Measurements from ENCODE around the gene STAG3. TPM values are rescaled to one million over a fixed set of nuclear protein-coding genes. Genes with fewer than 3 reads are reported as not detected.

The STAG3 gene
- total RNA-seq, 1 donor from 2014 or later = 11.0 TPM

DNA sequence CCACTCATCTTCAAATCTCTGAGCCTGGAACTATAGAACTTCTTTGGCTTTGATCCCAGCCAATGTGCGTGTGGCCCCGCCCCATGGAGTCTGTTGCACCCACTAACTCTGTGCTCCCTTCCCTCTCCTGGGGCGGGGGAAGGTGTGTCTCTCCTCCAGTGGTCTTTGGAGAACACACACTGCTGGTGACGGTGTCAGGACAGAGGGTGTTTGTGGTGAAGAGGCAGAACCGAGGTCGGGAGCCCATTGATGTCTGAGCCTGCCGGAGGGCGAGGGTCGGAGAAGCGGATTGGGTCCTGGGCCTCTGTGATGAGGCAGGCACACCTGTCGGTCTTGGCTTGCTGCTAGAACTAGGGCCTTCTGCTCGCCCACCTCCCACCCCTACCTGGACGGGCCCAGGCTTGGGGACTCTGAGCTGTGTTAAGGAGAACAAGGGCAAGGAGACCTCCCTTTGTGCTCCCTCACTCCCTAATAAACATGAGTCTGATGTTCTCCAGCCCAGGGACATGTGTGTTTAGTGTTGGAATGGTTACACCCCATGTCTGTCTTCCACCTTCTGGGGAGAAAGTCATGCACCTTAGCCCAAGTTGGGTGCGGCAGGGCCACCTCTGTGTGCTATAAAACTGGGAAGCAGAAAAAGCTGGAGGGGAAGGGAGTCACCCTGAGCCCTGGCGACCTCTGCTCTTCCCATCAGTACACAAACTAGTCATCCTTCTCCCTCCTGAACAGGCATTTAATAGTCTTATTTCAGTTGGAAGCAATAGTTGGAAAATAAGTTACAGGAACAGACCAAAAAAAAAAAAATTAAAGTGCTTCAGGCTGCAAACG, 23.8 kb upstream of the STAG3 start:
- ATAC-seq (no peak), DNase-seq (ENCODE audit: low spot score) (no peak)
- intact Hi-C loops (cut with DNase I) = no loop called here

DNA sequence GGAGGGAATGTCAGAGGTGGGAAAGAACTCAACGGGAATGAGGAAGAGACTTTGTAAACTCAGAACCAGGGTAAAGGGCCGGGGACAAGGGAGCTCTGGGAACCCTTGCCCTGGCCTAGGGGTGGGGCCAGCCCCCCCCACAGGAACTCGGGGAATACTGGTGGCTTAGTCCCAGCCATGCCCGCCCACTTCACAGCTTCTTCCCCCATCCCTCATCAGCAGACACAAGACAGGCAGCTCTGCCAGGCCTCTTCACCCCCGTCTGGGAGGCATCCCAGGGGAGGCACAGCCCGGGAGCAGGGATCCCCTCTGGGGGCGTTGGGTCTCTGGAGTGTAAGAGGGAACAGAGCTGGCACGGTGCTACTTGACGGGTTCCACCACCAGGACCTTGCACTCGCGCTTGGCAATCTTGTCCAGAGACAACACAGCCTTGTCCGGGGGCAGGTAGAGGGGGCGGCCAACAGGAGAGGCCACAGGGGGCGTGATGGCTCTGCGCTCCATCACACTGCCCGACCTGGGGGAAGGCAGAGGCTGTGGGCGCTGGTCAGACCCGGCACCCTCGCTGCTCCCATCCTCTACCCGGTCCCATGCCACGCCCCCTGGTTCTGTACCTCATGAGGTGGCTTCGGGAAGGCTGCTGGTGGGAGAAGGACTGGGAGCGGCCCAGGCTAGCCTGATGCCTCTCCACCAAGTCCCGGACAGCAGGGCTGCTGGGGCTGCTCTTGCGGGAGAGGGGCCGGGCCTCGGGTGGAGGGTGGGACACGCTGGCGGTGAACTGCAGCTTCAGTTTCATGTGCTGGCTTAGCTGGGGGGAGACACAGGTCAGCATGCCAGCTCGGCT, 22.8 kb upstream of the STAG3 start:
- intact Hi-C loops (cut with DNase I) = no loop called here
- no peak for DNase-seq (ENCODE audit: low spot score)
- ATAC-seq = no peak

DNA sequence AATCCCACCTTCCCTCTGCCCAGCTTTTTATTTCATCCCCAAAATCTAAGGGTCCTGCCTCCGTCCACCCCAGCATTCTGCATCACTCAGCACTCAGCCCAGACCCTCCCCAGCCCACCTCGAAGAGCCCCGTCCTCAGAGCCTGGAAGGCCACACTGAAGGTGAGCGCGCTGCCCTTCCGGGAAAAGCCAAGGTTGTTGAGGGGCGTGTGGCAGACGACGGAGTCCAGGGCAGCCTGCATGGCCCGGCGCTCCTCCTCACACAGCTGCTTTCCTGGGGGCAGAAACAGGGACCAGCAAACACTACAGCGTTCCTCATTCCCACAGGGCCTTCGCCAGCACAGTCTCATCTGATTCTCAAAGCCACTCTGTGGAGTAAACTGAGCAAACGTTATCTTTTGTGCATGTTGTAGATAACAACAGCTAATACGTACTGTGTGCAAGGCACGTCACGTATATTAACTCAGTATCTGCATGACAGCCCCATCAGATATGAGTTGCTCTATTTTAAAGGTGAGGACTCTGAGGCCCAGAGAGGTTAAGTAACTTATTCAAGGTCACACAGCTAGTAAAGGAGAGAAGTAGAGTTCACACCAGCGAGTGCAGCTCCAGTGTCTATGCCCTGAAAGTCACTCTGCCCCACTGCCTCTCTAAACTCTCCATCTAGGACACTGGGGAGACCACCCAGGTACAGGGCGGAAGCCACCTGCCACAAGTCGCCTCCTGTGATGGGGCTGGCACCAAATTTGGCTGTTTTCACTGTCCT, 22.0 kb upstream of the STAG3 start:
- DNase-seq (ENCODE audit: low spot score) = no peak
- intact Hi-C loops (cut with DNase I) = no loop called here

DNA sequence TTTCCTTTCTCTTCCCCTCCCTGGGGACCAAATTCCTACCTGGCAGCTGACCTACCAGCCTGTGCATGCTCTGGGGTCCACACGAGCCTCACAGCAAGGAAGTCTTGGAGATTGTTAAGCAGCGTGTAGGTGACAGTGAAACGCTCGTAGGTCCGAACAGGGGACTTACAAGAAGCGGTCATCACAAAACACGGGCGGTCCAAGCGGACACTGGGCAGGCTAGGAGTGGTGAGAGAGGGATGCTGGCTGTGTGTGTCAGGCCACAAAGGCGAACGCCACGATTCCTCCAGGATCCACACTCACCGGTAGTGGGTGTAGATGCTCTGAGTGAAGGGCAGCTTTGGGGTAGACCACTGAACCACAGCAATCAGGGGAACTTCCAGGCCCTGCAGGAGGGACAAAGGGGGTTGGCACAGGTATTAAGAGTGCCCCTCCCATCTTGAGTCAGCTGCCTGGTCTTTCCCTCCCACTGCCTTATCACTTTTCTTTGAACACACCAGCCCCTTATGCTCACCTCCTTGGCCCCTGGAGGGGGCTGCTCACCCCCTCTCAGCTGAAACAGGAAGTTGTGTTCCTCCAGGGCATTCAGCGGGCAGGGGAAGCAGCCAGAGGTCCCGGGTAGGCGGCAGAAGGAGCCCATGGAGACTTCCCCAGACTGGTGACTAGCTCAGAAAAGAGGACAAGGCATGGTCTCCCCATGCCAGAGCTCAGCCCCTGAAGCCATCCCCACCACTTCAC, 21.2 kb upstream of the STAG3 start:
- ATAC-seq (no peak), DNase-seq (ENCODE audit: low spot score) (no peak)
- intact Hi-C loops (cut with DNase I) = no loop called here

More for the DNA sequence above, 22.0 kb upstream of the STAG3 start:
- ATAC-seq = no peak

DNA sequence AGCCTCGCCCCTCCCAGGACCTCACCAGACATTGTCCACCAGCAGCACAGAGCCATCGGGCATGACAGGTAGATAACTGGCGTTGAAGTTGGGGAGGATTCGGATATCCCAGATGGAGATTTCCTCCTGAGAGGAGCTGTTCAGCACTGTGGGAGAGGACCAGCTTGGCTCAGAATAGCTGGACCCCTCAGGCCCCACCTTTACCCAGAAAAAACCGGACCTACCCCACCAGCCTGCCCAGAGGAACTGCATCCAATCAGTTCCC, 20.7 kb upstream of the STAG3 start:
- ATAC-seq = no peak
- intact Hi-C loops (cut with DNase I) = no loop called here
- no peak for DNase-seq (ENCODE audit: low spot score)

DNA sequence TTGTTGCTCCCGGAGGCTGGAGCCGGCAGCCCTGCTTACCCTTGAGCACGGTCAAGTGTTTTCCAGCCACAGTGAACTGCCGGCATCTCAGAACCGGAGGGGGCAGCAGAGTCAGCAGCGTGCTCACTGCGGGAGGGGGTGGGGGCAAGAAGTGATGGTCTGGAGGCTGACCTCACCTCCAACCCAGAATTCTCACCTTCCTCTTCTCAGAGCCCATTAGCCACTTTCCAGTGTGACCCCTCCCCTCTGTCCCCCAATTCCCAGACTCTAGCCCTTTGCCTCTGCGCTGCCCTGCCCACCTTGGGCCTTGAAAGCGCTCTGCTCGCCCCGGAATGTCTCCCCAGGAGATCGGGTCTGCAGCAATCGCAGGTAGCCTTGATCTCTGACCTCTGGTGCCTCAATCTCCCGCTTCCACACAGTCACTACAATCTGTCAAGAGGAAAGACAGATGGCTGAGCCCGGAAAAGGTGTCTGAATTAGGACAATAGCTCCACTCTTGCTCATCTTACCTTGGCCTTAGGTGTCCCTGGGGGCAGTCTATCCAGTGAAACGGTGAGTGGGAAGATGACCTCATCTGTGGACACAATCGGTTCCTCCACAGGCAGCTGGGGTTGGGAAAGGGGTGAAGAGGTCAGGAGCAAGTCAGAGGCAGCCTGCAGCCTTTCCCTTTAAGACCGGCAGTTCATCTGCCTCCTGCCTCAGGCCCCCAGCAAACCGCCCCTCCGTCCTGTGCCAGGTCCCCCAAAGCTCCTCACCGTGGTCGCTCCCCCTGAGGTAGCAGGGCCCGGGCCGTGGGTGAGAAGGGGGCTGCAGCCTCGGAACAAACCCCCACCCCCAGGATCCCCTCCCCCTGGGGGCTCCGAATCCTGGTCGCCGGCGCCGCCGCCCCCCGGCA, 20.1 kb upstream of the STAG3 start:
- DNase-seq (ENCODE audit: low spot score) (no peak), ATAC-seq (no peak)
- intact Hi-C loops (cut with DNase I) = no loop called here

DNA sequence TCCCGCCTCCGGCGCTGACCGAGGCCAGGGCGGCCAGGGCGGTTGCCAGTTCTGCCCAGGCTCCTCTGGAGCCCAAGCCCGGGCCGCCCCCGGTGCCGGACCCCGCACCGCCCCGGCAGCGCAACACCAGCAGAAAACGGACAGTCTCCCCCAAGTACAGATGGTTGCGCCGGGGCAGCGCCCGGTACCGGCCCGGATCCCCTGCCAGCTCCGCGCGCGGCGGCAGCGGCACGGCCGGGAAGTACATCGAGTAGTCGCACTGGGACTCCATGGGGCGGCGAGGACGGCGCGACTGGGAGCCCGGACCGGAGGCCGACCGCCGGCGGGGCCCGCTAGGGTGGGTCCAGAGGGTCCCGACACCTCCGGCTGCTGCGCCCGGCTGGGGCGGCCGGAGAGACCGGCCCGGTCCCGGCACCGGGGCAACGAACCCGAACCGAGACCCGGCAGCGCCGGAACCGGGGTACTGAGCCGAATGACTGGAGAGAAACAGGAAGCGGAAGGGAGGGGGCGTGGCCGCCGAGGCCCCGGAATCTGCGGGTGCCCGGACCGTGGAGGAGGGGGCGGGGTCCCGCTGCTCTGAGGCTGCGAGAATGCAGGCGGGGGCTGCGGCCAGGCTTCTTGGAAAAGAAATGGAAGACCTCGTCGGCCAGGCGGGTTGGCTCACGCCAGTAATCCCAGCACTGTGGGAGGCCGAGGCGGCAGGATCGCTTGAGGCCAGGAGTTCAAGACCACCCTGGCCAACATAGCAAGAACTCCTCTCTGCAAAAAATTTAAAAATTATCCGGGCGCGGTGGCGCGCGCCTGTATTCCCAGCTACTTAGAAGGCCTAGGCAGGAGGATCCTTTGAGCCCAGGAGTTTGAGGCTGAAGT, 19.3 kb upstream of the STAG3 start, which contains the start of gene TRAPPC14:
TSS of gene TRAPPC14 (minus strand) at position 495 of the 870 bp plus-strand sequence. CDS start at position 271, 224 bp downstream.
- DNase-seq (ENCODE audit: low spot score) (peak; percentile 97), ATAC-seq (peak; percentile 93)
- intact Hi-C loops (cut with DNase I) = no loop called here

DNA sequence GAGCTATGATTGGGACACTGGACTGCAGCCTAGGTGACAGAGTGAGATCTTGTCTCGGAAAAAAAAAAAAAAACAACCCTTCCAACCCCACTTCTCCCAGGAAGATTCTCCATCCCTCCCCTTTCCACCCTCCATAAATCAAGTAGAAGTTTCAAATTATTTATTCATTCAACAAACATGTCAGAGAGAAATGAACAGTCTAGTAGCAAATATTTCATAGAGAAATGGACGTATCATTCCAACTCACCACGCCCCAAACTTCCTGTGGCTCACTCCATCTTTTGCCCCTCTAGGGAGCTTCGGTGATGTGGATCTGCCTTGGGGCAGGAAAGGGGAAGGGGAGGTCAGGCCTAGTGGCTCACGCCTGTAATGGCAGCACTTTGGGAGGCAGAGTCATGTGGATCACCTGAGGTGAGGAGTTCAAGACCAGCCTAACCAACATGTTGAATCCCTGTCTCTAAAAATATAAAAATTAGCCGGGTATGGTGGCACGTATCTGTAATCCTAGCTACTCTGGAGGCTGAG, 18.6 kb upstream of the STAG3 start:
- no peak for ATAC-seq
- DNase-seq (ENCODE audit: low spot score) = no peak
- intact Hi-C loops (cut with DNase I) = no loop called here

DNA sequence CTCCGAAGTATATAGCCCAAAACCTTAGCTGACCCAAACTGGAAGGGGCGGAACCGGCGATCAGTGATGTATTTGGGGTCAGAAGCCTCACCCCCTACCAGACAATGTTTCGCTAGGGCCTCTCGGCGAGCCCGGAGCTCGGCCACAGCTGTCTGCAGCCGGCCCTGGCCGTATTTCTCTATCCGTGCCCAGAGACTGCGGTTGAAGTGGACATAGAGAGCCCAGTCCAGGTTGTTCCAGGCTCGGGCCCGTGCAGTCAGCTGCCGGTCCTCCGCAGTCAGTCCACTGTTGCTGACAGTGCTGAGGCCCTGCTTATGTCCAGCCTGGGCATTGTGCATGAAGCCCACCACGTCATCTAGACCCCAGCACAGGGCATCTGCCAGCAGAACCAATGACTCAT, 17.7 kb upstream of the STAG3 start:
- ATAC-seq = no peak
- intact Hi-C loops (cut with DNase I) = no loop called here
- DNase-seq (ENCODE audit: low spot score) = no peak

DNA sequence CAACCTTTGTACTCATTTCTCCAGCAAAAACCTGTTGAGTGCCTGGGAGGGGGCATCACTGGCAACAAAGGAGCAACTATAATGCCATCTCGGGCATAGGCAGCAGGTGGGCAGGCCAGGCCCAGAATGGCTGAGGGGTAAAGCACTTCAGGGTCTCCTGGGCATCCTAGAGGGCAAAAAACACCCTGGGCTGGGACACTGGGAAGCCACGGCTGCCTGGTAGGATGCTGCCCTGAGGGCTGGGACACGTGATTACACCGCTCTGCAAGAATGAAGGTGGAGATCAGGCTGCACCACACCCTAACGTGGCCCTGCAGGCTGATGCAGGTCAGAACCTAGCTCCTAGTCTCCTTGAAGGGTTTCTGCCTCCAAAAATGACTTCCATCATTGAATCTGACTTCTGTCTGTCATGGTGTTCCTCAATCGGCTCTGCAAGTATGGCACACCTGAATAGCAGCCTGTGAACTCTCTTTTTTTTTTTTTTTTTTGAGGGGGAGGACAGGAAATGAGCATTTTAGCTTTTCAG, 14.6 kb upstream of the STAG3 start:
- no peak for ATAC-seq
- intact Hi-C loops (cut with DNase I) = no loop called here
- no peak for DNase-seq (ENCODE audit: low spot score)

DNA sequence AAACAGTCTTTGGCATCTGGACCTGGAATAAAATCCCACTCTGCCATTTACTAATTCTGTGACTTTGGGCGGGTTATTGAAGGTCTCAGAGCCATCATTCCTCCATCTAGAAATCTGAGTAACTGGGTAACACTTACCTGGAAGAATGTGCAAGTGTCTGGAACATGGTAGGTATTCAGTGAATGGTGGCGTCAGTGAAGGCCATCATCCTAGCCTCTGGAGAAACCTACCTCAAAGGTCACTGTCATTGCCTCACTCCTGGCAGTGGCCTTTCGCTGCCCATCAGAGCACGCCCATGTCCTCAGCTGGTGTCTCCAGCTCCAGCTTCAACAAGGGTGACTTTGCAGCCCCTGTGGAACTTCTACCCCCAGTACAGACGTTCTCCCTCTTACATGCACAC, 13.8 kb upstream of the STAG3 start:
- intact Hi-C loops (cut with DNase I) = no loop called here
- ATAC-seq (no peak), DNase-seq (ENCODE audit: low spot score) (no peak)

DNA sequence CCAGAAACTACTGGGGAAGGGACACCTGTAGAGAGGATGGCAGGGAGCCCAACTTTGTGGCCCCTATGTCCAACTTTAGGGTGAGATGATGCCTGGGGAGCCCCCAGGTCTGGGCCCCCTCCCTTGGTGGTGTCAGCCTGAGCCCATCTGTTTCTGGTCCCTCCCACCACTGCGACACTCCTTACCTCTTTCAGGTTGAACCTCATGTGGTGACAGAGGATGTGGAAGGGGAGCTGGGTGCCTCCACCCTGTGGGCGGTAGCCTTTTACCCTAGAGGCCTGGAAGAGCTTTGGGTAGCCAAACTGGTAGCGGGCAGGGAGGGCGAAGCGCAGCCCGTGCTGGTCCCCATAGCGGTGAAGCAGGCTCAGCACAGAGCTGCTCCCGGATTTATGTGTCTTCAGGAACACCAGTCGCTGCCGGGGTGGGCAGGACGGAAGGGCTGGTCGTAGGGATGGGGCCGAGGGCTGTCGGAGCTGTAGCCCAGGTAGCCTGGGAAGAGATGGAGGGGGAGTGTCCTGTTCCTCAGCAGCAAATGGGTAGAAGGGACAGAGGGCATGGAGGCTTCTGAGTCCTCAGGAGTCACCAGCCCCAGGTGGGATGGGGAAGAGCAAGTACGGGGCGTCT, 11.3 kb upstream of the STAG3 start:
- intact Hi-C loops (cut with DNase I) = no loop called here
- DNase-seq (ENCODE audit: low spot score) = no peak
- ATAC-seq = no peak

DNA sequence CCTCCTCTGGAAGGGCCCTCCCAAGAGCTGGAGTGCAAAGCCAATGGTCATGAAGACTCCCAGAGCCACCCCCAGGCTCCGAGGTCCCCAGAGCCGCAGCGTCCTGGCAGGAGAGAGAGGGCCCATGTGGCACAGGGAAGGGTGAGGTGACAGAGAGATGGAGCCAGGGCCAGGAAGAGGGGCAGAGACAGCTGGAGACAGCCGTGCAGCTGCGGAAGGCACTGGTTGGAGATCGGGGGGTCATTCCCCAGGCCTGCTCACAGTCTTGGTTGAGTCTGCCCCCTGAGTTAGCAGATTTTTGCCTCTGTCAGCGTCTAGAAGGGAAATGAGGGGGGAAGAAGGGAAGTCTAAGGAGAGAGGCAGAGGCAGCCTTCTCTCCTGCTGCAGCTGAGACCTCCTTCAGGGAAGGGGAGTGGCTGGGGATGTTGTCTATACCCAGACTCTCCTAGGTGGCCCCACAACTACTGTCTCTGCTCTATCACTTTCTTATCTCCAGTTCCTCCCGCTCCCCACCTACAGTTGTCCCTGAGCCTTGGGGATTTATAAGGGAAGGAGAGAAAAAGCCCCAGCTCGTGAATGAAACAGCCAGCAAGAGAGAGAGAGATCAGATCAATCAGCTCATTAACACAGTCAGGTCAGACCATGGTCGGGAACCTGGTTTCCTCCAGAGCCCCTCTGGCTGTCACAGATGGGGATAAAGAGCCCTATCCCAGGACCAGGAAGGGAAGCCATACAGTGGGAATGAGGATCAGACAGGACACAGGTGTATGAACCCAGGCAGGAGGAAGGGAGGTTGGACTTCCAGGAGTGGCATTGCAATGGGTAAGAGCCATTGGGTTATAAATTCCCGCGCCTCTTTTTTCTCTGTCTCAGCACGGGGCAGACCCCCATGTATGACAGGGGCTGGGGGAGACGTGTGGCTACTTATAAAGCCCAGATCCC, 10.5 kb upstream of the STAG3 start:
- ATAC-seq (no peak), DNase-seq (ENCODE audit: low spot score) (no peak)
- intact Hi-C loops (cut with DNase I) = no loop called here

DNA sequence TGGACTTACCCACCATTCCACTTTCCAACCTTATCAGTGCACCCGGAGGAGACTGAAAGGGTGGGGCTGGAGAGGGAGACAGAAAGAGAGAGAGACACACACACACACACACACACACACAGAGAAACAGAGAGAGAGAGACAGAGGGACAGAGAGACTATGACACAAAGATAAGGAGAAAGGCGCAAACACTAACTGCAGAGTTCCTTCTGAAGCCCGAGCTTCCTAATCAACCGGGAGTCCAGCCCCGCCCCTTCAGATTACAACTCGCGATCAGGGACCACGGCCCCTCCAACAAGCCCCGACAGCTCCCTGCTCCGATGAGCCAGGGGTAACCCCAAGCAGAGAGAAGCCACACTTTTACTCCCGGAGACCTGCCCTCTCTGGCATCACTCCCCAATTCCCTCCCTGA, 9.8 kb upstream of the STAG3 start:
- intact Hi-C loops (cut with DNase I) = no loop called here
- no peak for DNase-seq (ENCODE audit: low spot score)

DNA sequence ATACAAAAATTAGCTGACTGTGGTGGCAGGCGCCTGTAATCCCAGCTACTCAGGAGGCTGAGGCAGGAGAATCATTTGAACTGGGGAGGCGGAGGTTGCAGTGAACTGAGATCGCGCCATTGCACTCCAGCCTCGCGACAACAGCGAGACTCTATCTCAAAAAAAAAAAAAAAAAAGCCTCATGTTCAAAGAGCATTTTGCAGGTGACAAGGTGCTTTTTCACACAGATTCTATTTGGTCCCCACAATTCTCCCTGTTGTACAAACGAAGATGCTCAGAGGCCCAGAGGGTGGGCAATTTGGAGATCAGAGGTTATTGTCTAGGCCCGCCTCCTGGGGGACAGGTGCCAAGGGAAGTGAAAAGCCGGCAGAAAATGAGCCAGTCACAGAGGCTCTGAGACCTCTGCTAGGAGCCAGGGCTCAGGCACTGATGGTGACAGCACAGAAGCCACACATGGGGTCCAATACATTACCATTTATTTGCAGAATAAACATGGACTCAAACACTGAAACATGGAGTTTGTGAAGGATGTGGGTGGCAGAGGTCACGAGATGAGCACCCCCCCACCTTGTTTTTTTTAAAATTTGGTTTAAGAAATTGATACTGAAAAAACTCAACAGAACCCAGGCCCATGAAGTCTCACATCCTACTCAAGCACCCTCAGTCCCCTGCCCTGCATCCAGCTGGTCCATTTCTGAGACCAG, 8.4 kb upstream of the STAG3 start:
- intact Hi-C loops (cut with DNase I) = no loop called here
- no peak for DNase-seq (ENCODE audit: low spot score)
- no peak for ATAC-seq

More for the DNA sequence above, 9.8 kb upstream of the STAG3 start:
- ATAC-seq = peak; percentile 58
